ENCODE results near the gene BSND.

DNA sequence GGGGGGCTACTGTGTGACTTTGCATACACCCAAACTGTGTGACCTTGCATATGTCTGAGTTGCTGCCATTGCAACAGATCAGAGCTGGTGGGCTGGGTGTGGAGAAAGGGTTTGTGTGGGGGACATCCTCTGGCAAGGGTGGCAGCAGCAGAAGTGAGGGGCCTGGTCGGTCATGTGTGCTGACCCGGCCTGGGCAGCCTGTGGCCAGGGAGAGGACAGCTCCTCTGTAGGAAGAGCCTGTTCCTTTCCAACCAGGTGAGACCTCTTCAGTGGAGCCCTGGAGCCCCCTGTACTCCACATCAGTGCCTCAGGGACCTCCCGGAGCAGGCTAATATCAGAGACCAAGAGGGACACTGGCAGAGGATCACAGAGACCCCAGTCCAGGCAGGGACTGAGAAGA, 48.9 kb downstream of the BSND start:
- TF ChIP-seq, protein P1, sequence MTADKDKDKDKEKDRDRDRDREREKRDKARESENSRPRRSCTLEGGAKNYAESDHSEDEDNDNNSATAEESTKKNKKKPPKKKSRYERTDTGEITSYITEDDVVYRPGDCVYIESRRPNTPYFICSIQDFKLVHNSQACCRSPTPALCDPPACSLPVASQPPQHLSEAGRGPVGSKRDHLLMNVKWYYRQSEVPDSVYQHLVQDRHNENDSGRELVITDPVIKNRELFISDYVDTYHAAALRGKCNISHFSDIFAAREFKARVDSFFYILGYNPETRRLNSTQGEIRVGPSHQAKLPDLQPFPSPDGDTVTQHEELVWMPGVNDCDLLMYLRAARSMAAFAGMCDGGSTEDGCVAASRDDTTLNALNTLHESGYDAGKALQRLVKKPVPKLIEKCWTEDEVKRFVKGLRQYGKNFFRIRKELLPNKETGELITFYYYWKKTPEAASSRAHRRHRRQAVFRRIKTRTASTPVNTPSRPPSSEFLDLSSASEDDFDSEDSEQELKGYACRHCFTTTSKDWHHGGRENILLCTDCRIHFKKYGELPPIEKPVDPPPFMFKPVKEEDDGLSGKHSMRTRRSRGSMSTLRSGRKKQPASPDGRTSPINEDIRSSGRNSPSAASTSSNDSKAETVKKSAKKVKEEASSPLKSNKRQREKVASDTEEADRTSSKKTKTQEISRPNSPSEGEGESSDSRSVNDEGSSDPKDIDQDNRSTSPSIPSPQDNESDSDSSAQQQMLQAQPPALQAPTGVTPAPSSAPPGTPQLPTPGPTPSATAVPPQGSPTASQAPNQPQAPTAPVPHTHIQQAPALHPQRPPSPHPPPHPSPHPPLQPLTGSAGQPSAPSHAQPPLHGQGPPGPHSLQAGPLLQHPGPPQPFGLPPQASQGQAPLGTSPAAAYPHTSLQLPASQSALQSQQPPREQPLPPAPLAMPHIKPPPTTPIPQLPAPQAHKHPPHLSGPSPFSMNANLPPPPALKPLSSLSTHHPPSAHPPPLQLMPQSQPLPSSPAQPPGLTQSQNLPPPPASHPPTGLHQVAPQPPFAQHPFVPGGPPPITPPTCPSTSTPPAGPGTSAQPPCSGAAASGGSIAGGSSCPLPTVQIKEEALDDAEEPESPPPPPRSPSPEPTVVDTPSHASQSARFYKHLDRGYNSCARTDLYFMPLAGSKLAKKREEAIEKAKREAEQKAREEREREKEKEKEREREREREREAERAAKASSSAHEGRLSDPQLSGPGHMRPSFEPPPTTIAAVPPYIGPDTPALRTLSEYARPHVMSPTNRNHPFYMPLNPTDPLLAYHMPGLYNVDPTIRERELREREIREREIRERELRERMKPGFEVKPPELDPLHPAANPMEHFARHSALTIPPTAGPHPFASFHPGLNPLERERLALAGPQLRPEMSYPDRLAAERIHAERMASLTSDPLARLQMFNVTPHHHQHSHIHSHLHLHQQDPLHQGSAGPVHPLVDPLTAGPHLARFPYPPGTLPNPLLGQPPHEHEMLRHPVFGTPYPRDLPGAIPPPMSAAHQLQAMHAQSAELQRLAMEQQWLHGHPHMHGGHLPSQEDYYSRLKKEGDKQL (CRISPR knock-in tag; IDR thresholded peaks at IDR 0.05; ENCODE audit: borderline replicate concordance) = no peak
- TF ChIP-seq ZFP36 (IDR thresholded peaks at IDR 0.05; ENCODE audit: low read depth, low read length, partially characterized antibody) (no peak), RAD21 (CRISPR knock-in tag; conservative IDR thresholded peaks at IDR 0.05 in 1 of 2, IDR thresholded peaks at IDR 0.05 in 1 of 2) (no peak), POLR2AphosphoS5 (IDR thresholded peaks at IDR 0.05; ENCODE audit: control insufficient read depth, insufficient read depth, low read depth, low read length) (no peak), FOSL1 (tag; conservative IDR thresholded peaks at IDR 0.05) (no peak), TEAD1 (CRISPR knock-in tag; IDR thresholded peaks at IDR 0.05) (no peak), ZNF764 (CRISPR knock-in tag; IDR thresholded peaks at IDR 0.05; ENCODE audit: low read depth) (no peak), LEF1 (IDR thresholded peaks at IDR 0.05) (no peak), KLF6 (CRISPR knock-in tag; IDR thresholded peaks at IDR 0.05; ENCODE audit: borderline replicate concordance) (no peak), FOXK1 (CRISPR knock-in tag; IDR thresholded peaks at IDR 0.05; ENCODE audit: borderline replicate concordance) (no peak), TAF1 (IDR thresholded peaks at IDR 0.05; ENCODE audit: control insufficient read depth, extremely low read depth, insufficient read depth, low read length, severe bottlenecking) (no peak)
- TF ChIP-seq, protein P2, sequence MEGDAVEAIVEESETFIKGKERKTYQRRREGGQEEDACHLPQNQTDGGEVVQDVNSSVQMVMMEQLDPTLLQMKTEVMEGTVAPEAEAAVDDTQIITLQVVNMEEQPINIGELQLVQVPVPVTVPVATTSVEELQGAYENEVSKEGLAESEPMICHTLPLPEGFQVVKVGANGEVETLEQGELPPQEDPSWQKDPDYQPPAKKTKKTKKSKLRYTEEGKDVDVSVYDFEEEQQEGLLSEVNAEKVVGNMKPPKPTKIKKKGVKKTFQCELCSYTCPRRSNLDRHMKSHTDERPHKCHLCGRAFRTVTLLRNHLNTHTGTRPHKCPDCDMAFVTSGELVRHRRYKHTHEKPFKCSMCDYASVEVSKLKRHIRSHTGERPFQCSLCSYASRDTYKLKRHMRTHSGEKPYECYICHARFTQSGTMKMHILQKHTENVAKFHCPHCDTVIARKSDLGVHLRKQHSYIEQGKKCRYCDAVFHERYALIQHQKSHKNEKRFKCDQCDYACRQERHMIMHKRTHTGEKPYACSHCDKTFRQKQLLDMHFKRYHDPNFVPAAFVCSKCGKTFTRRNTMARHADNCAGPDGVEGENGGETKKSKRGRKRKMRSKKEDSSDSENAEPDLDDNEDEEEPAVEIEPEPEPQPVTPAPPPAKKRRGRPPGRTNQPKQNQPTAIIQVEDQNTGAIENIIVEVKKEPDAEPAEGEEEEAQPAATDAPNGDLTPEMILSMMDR (IDR thresholded peaks at IDR 0.05 in 2 of 3, conservative IDR thresholded peaks at IDR 0.05 in 1 of 3; ENCODE audit: insufficient read depth in 2 of 3, low read depth in 1 of 3, low read length in 3 of 3) = no peak
